ACC112 (cell line): Measurements from ENCODE around the gene NOS3.

Experiments used
- H2AFZ ChIP-seq: fragments of 200-600 bp; sonication (generic); one replicate; pipeline ENCODE4 v1.6.0; 2017; ENCODE audit warnings: antibody characterized with exemption, low read length; ENCODE audit not compliant: unreplicated experiment
- H3K27ac ChIP-seq: fragments of 200-600 bp; sonication (generic); 2 replicates; pipeline ENCODE4 v1.5.1; 2014; ENCODE audit warnings: low read depth, mild to moderate bottlenecking, antibody characterized with exemption, low read length, moderate library complexity
- H3K27me3 ChIP-seq: fragments of 200-600 bp; sonication (generic); 2 replicates; pipeline ENCODE4 v1.6.1; 2014; ENCODE audit warnings: mild to moderate bottlenecking, antibody characterized with exemption, low read length, moderate library complexity, mixed read lengths; ENCODE audit not compliant: insufficient read depth
- H3K36me3 ChIP-seq: fragments of 200-600 bp; sonication (generic); 2 replicates; pipeline ENCODE4 v1.6.1; 2016; ENCODE audit warnings: mild to moderate bottlenecking, antibody characterized with exemption, low read length, moderate library complexity, mixed read lengths; ENCODE audit not compliant: insufficient read depth
- H3K4me1 ChIP-seq: fragments of 200-600 bp; sonication (generic); one replicate; pipeline ENCODE4 v1.6.1; 2016; ENCODE audit warnings: low read length, mixed read lengths; ENCODE audit not compliant: insufficient read depth, unreplicated experiment, control insufficient read depth
- H3K4me3 ChIP-seq: fragments of 200-600 bp; sonication (generic); 2 replicates; pipeline ENCODE4 v1.5.1; 2014; ENCODE audit warnings: mild to moderate bottlenecking, low read depth, low read length
- H3K79me2 ChIP-seq: fragments of 200-600 bp; sonication (generic); one replicate; pipeline ENCODE4 v1.6.0; 2016; ENCODE audit warnings: low read length; ENCODE audit not compliant: control insufficient read depth, unreplicated experiment, insufficient read depth

Gene NOS3

DNA sequence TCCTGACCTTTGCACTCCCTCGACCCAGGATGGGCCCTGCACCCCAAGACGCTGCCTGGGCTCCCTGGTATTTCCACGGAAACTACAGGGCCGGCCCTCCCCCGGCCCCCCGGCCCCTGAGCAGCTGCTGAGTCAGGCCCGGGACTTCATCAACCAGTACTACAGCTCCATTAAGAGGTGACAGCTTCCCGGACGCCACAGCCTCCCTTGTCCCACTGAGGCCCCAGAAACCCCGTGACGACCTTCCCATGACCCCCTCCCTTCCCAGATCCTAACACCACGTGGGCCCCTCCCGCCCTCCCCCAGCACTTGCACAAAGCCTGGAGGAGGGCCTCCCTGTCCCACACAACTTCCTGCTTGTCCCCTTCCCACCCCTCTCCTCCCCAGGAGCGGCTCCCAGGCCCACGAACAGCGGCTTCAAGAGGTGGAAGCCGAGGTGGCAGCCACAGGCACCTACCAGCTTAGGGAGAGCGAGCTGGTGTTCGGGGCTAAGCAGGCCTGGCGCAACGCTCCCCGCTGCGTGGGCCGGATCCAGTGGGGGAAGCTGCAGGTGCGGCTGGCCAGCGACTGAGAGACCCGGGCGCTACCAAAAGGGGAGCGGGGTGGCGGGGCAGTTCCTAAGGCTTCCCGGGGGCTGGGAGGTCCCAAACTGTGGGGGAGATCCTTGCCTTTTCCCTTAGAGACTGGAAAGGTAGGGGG lies 5.7 kb downstream of the NOS3 start:
- H3K27me3 ChIP-seq, result no peaks in the 10 kb centered on the region
- H2AFZ ChIP-seq, result no peak overlapping the region
- H3K36me3 ChIP-seq, result no peaks in the 10 kb centered on the region
- no peaks in the 10 kb centered on the region for H3K79me2 ChIP-seq
- no peaks in the 10 kb centered on the region for H3K4me1 ChIP-seq
- H3K4me3 ChIP-seq, result no peak overlapping the region
- no peak overlapping the region for H3K27ac ChIP-seq

- Histone ChIP-seq H3K4me1 (no peaks in the 10 kb centered on the region), H3K79me2 (no peaks in the 10 kb centered on the region), H3K36me3 (no peaks in the 10 kb centered on the region), H3K27me3 (no peaks in the 10 kb centered on the region), H3K4me3 (no peak overlapping the region), H2AFZ (no peak overlapping the region), H3K27ac (no peak overlapping the region)
Observed at GRCh38 chr7:150997075-150997511, 6.3 kb downstream of the NOS3 start.

- no peaks in the 10 kb centered on the region for H3K4me1 ChIP-seq
- no peak overlapping the region for H2AFZ ChIP-seq
- H3K4me3 ChIP-seq, result no peak overlapping the region
- H3K27ac ChIP-seq, result no peak overlapping the region
- H3K79me2 ChIP-seq, result no peaks in the 10 kb centered on the region
- no peaks in the 10 kb centered on the region for H3K36me3 ChIP-seq
- H3K27me3 ChIP-seq, result no peaks in the 10 kb centered on the region
Observed at GRCh38 chr7:150997817-150998216, 7.0 kb downstream of the NOS3 start.

DNA sequence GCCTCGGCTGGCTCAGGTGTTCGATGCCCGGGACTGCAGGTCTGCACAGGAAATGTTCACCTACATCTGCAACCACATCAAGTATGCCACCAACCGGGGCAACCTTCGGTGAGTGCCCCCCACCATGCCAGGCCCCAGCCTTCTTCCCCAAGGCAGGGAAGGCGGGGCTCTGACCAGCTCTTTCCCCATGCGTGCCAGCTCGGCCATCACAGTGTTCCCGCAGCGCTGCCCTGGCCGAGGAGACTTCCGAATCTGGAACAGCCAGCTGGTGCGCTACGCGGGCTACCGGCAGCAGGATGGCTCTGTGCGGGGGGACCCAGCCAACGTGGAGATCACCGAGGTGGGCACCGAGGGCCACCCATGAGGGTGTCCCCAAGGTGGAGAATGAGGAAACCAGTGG lies 7.5 kb downstream of the NOS3 start:
- no peaks in the 10 kb centered on the region for H3K27me3 ChIP-seq
- no peaks in the 10 kb centered on the region for H3K36me3 ChIP-seq
- H3K4me1 ChIP-seq, result no peaks in the 10 kb centered on the region
- no peaks in the 10 kb centered on the region for H3K79me2 ChIP-seq
- no peak overlapping the region for H2AFZ ChIP-seq
- no peak overlapping the region for H3K4me3 ChIP-seq
- no peak overlapping the region for H3K27ac ChIP-seq

GRCh38 chr7:150999001-150999400 lies 8.2 kb downstream of the NOS3 start:
- peaks cover 4% of the 10 kb centered on the region; the same call in 1 of the 2 replicates for H3K27me3 ChIP-seq
- no peak overlapping the region for H3K4me3 ChIP-seq
- H3K79me2 ChIP-seq, result no peaks in the 10 kb centered on the region
- H2AFZ ChIP-seq, result no peak overlapping the region
- H3K4me1 ChIP-seq, result no peaks in the 10 kb centered on the region
- H3K36me3 ChIP-seq, result no peaks in the 10 kb centered on the region
- H3K27ac ChIP-seq, result no peak overlapping the region

GRCh38 chr7:150999497-151000230 lies 8.8 kb downstream of the NOS3 start:
- no peaks in the 10 kb centered on the region for H3K36me3 ChIP-seq
- no peak overlapping the region for H3K27ac ChIP-seq
- no peak overlapping the region for H2AFZ ChIP-seq
- H3K27me3 ChIP-seq, result peaks cover 4% of the 10 kb centered on the region; the same call in 1 of the 2 replicates
- no peaks in the 10 kb centered on the region for H3K79me2 ChIP-seq
- no peaks in the 10 kb centered on the region for H3K4me1 ChIP-seq
- no peak overlapping the region for H3K4me3 ChIP-seq

DNA sequence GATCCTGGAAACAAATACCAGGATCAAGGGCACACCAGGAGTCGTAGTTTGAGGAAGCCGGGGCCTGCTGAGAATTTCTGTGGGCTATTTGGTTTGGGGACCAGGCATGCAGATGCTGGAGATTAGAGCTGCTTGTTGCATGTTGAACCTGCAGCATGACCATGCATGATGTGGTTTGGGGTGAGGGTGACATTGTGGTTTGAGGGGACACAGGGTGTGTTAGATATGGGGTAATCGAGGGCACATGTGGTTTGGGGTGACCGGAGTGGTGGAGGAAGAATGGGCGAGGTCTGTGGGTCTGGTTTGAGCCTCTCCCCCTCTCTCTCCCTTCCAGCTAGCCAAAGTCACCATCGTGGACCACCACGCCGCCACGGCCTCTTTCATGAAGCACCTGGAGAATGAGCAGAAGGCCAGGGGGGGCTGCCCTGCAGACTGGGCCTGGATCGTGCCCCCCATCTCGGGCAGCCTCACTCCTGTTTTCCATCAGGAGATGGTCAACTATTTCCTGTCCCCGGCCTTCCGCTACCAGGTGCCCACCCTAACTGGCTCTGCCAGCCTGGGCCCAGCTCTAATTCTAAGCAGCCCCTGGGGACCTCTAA lies 10.2 kb downstream of the NOS3 start:
- Histone ChIP-seq H3K36me3 (no peaks in the 10 kb centered on the region), H3K79me2 (no peaks in the 10 kb centered on the region), H2AFZ (no peak overlapping the region), H3K27ac (no peak overlapping the region), H3K4me3 (no peak overlapping the region), H3K27me3 (peaks cover 6% of the 10 kb centered on the region; the same call in 1 of the 2 replicates), H3K4me1 (no peaks in the 10 kb centered on the region)

GRCh38 chr7:151001546-151001945 lies 10.7 kb downstream of the NOS3 start:
- H3K27ac ChIP-seq, result no peak overlapping the region
- no peaks in the 10 kb centered on the region for H3K4me1 ChIP-seq
- H3K27me3 ChIP-seq, result peaks cover 6% of the 10 kb centered on the region; the same call in 1 of the 2 replicates
- no peaks in the 10 kb centered on the region for H3K79me2 ChIP-seq
- no peaks in the 10 kb centered on the region for H3K36me3 ChIP-seq
- H3K4me3 ChIP-seq, result no peak overlapping the region
- no peak overlapping the region for H2AFZ ChIP-seq

DNA sequence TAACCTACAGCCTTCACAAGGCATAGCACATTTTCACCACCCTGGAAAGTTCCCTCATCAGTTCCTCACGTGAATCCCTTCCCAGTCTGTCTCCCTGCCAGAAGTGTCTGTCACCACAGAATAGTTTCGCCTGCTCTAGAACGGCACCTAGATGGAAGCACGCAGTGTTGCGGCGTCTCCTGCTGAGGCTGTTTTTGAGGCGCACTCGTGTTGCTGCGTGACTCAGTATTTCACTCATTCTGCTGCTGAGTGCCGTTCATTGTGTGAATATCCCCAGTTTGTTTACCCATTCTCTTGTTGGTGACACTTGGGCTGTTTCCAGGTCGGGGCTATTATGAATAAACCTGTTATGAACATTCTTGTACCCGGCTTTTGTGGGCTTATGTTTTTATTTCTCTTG lies 12.8 kb downstream of the NOS3 start:
- H2AFZ ChIP-seq, result no peak overlapping the region
- no peak overlapping the region for H3K4me3 ChIP-seq

DNA sequence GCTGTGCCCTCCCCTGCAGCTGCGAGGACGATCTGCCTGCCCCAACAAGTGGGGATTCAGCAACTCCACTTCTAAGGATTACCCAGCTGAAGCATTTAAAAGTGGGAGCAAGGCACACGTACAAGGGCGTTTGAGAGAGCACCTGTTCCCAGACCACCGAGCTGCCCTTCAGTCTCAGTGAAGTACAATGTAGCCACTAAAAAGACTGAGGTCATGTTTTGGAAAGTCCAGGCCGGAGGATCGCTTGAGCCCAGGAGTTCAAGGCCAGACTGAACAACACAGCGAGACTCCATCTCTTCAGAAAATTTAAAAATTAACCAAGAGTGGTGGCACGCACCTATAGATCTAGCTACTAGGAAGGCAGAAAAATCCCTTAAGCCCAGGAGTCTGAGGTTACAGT lies 14.7 kb downstream of the NOS3 start:
- Histone ChIP-seq H3K36me3 (no peaks in the 10 kb centered on the region), H2AFZ (no peak overlapping the region), H3K27ac (no peak overlapping the region), H3K4me3 (no peak overlapping the region), H3K79me2 (no peaks in the 10 kb centered on the region), H3K4me1 (peaks cover 4% of the 10 kb centered on the region), H3K27me3 (peaks cover 6% of the 10 kb centered on the region; the same call in 1 of the 2 replicates)

More for the DNA sequence above, 12.8 kb downstream of the NOS3 start:
- no peaks in the 10 kb centered on the region for H3K4me1 ChIP-seq
- H3K36me3 ChIP-seq, result no peaks in the 10 kb centered on the region
- peaks cover 6% of the 10 kb centered on the region; the same call in 1 of the 2 replicates for H3K27me3 ChIP-seq
- H3K27ac ChIP-seq, result no peak overlapping the region
- H3K79me2 ChIP-seq, result no peaks in the 10 kb centered on the region
